Chondrocyte (in vitro differentiated cells): ENCODE data around the gene FOXP1. TPM values are rescaled to one million over a fixed set of nuclear protein-coding genes. Genes with fewer than 3 reads are reported as not detected.

Experiments
- DNase-seq: peaks from one replicate; pipeline ENCODE4 v3.0.0; 2021; ENCODE audit warnings: mixed read lengths, low spot score
- H3K27ac Mint-ChIP-seq: one replicate; pipeline ENCODE4 v1.8.0; 2021; ENCODE audit warnings: mild to moderate bottlenecking, moderate library complexity, mixed read lengths; ENCODE audit not compliant: unreplicated experiment
- H3K27me3 Mint-ChIP-seq: 2 replicates; pipeline ENCODE4 v1.8.0; 2021; ENCODE audit warnings: low read depth, mixed read lengths
- H3K36me3 Mint-ChIP-seq: 2 replicates; pipeline ENCODE4 v1.8.0; 2021; ENCODE audit warnings: low read depth, mixed read lengths
- H3K4me1 Mint-ChIP-seq: 2 replicates; pipeline ENCODE4 v1.8.0; 2021; ENCODE audit warnings: low read depth, mild to moderate bottlenecking, mixed read lengths
- H3K4me3 Mint-ChIP-seq: one replicate; pipeline ENCODE4 v1.8.0; 2021; ENCODE audit warnings: mild to moderate bottlenecking, moderate library complexity, mixed read lengths; ENCODE audit not compliant: unreplicated experiment
- H3K9me3 Mint-ChIP-seq: 2 replicates; pipeline ENCODE4 v1.8.0; 2021; ENCODE audit warnings: low read depth, mixed read lengths
- CTCF ChIP-seq: fragments of 200-600 bp; sonication (generic); IDR thresholded peaks from 2 replicates; pipeline ENCODE4 v1.5.0; 2021; ENCODE audit warnings: antibody characterized with exemption, mild to moderate bottlenecking, moderate library complexity
- microRNA-seq: library from miRNA; unstranded; fragments of <30 nt; microRNA quantifications from one replicate; pipeline ENCODE4 v1.2.0, GENCODE V29; 2020; ENCODE audit warnings: borderline number of aligned reads
- total RNA-seq: library from RNA; stranded (reverse); gene quantifications from 3 replicates; pipeline ENCODE4 v1.2.1, GENCODE V29; 2021

The FOXP1 gene
- total RNA-seq, 1 donor from 2014 or later, result 206 TPM

GRCh38 chr3:70916375-70917055 lies 667.0 kb downstream of the FOXP1 start:
- H3K27ac Mint-ChIP-seq, result peak overlapping the region; percentile 85
- DNase-seq, result no peak
- H3K36me3 Mint-ChIP-seq, result no peaks in the 10 kb centered on the region
- TF ChIP-seq CTCF, result no peak
- peaks cover 53% of the 10 kb centered on the region for H3K4me1 Mint-ChIP-seq
- H3K9me3 Mint-ChIP-seq, result no peaks in the 10 kb centered on the region
- H3K4me3 Mint-ChIP-seq, result no peak overlapping the region
- no peaks in the 10 kb centered on the region for H3K27me3 Mint-ChIP-seq

GRCh38 chr3:70914862-70915261 lies 668.7 kb downstream of the FOXP1 start:
- DNase-seq, result no peak
- Mint-ChIP-seq H3K27me3 (no peaks in the 10 kb centered on the region), H3K4me1 (peaks cover 50% of the 10 kb centered on the region), H3K36me3 (no peaks in the 10 kb centered on the region), H3K9me3 (no peaks in the 10 kb centered on the region), H3K27ac (peak overlapping the region; percentile 84), H3K4me3 (no peak overlapping the region)
- no peak for TF ChIP-seq CTCF

GRCh38 chr3:70911719-70912118 lies 671.8 kb downstream of the FOXP1 start:
- H3K36me3 Mint-ChIP-seq, result no peaks in the 10 kb centered on the region
- H3K4me1 Mint-ChIP-seq, result peaks cover 32% of the 10 kb centered on the region
- H3K27me3 Mint-ChIP-seq, result no peaks in the 10 kb centered on the region
- no peak for TF ChIP-seq CTCF
- no peak overlapping the region for H3K27ac Mint-ChIP-seq
- H3K9me3 Mint-ChIP-seq, result no peaks in the 10 kb centered on the region
- H3K4me3 Mint-ChIP-seq, result no peak overlapping the region
- DNase-seq, result no peak

- Mint-ChIP-seq H3K9me3 (no peaks in the 10 kb centered on the region), H3K4me3 (no peak overlapping the region), H3K27me3 (no peaks in the 10 kb centered on the region), H3K36me3 (no peaks in the 10 kb centered on the region), H3K27ac (no peak overlapping the region), H3K4me1 (peaks cover 21% of the 10 kb centered on the region)
- TF ChIP-seq CTCF, result no peak
- DNase-seq, result no peak
These were observed 678.0 kb downstream of the FOXP1 start for GRCh38 chr3:70905491-70905890.

Small RNA genes within 50 kb of the gene (microRNA-seq; reads per million reads assigned to microRNA genes)
- gene MIR1284, result 8.3 reads per million, percentile 18 among the genes with 10 or more reads in this experiment

Other genes starting within 250 kb of the FOXP1 start
- 10.6 to 12.4 TPM (median 11.8 TPM) in 3 replicates for gene EIF4E3, start 141.7 kb upstream of the FOXP1 start, total RNA-seq
- gene GPR27, start 170.1 kb upstream of the FOXP1 start, total RNA-seq, result 3.5 to 5.8 TPM (median 5.5 TPM) in 3 replicates
- gene PROK2, start 201.4 kb upstream of the FOXP1 start, total RNA-seq, result not detected in 3 replicates